PC-9 (cell line): Measurements from ENCODE around the gene AZGP1. TPM values are rescaled to one million over a fixed set of nuclear protein-coding genes. Genes with fewer than 3 reads are reported as not detected.
A peak's percentile ranks its signal among the peaks of the same experiment; 100 is the strongest.
"Not testable (repeated sequence)": the region's sequence is repeated elsewhere in the genome, so short reads cannot be mapped to it uniquely, and the experiment has no call there.

Experiments used
- BruUV-seq: library from RNA; stranded (reverse); fragments of 400-500 nt; replicated peaks from 2 replicates; lab custom pipeline; 2021; lab: Mats Ljungman, UMichigan
- CTCF ChIA-PET: fragments of 300-600 bp; sonication (Branson Sonifier 250); formaldehyde crosslinking; loops from one replicate; lab custom pipeline; 2022; ENCODE audit warnings: antibody characterized with exemption; lab: Charles Lee
- POLR2A ChIA-PET: fragments of 300-600 bp; sonication (Branson Sonifier 250); formaldehyde crosslinking; loops from one replicate; lab custom pipeline; 2022; ENCODE audit warnings: antibody characterized with exemption; ENCODE audit not compliant: unreplicated experiment; lab: Charles Lee
- DNase-seq, 2 experiments: peaks; one replicate each; pipeline versions ENCODE4 v3.0.0 to v3.0.0-alpha.2; 2015 to 2022; ENCODE audit warnings: mixed read lengths in 1 of 2
- H2AFZ ChIP-seq: fragments of 200-600 bp; sonication (generic); 2 replicates; pipeline ENCODE4 v1.8.1; 2017; ENCODE audit warnings: antibody characterized with exemption
- H3F3A ChIP-seq: fragments of 200-600 bp; sonication (generic); 2 replicates; pipeline ENCODE4 v1.8.1; 2017; ENCODE audit warnings: antibody characterized with exemption, mild to moderate bottlenecking, low read depth; ENCODE audit not compliant: insufficient read depth
- H3K27ac ChIP-seq: fragments of 200-600 bp; sonication (generic); 2 replicates; pipeline ENCODE4 v1.6.1; 2016; ENCODE audit warnings: mixed run types
- H3K27me3 ChIP-seq: fragments of 200-600 bp; sonication (generic); 2 replicates; pipeline ENCODE4 v1.6.1; 2016; ENCODE audit warnings: low read depth, mixed run types; ENCODE audit not compliant: insufficient read depth
- H3K36me3 ChIP-seq: fragments of 200-600 bp; sonication (generic); 2 replicates; pipeline ENCODE4 v1.6.1; 2016; ENCODE audit warnings: low read depth, mixed run types
- H3K4me1 ChIP-seq: fragments of 200-600 bp; sonication (generic); replicated peaks from 2 replicates; pipeline ENCODE4 v1.6.1; 2016; ENCODE audit warnings: mixed run types; ENCODE audit not compliant: insufficient read depth
- H3K4me2 ChIP-seq: fragments of 200-600 bp; sonication (generic); 2 replicates; pipeline ENCODE4 v1.6.1; 2017; ENCODE audit warnings: mixed run types
- H3K4me3 ChIP-seq: fragments of 200-600 bp; sonication (generic); 2 replicates; pipeline ENCODE4 v1.6.1; 2016; ENCODE audit warnings: mixed run types
- H3K79me2 ChIP-seq: fragments of 200-600 bp; sonication (generic); 2 replicates; pipeline ENCODE4 v1.6.1; 2017; ENCODE audit warnings: low read depth, mixed run types
- H3K9me2 ChIP-seq: fragments of 200-600 bp; sonication (generic); 2 replicates; pipeline ENCODE4 v1.8.1; 2017; ENCODE audit warnings: mild to moderate bottlenecking; ENCODE audit not compliant: insufficient read depth
- H3K9me3 ChIP-seq: fragments of 200-600 bp; sonication (generic); 2 replicates; pipeline ENCODE4 v1.8.1; 2016; ENCODE audit warnings: low read depth; ENCODE audit not compliant: insufficient read depth
- H4K20me1 ChIP-seq: fragments of 200-600 bp; sonication (generic); 2 replicates; pipeline ENCODE4 v1.8.1; 2017; ENCODE audit not compliant: insufficient read depth
- EZH2 ChIP-seq: fragments of 200-600 bp; sonication (generic); IDR thresholded peaks from 2 replicates; pipeline ENCODE4 v1.8.0; 2017; ENCODE audit warnings: antibody characterized with exemption, low read depth
- intact Hi-C: fragments of 100-400 bp; cut with micrococcal nuclease; formaldehyde crosslinking; loops from one replicate; pipeline ENCODE4 v1.10.0; 2022; ENCODE audit not compliant: unreplicated experiment
- total RNA-seq: library from RNA; stranded (reverse); gene quantifications from 2 replicates; pipeline ENCODE4 v1.2.3, GENCODE V29; 2021
- TF ChIP-seq, protein P1 (sequence below): fragments of 200-600 bp; sonication (generic); conservative IDR thresholded peaks from 2 replicates; pipeline ENCODE4 v1.6.1; 2017; ENCODE audit warnings: mixed run types, antibody characterized with exemption, mild to moderate bottlenecking, moderate library complexity

The AZGP1 gene
- total RNA-seq, 1 experiment from 2014 or later: not detected

GRCh38 chr7:100011516-100011915 lies 35.7 kb upstream of the AZGP1 start:
- no peak overlapping the region for H3K27ac ChIP-seq
- no peaks in the 10 kb centered on the region for H3K36me3 ChIP-seq
- ChIA-PET CTCF (no interaction called here), POLR2A (no interaction called here)
- H2AFZ ChIP-seq: no peak overlapping the region
- H3F3A ChIP-seq: peaks cover 9% of the 10 kb centered on the region; the same call in 1 of the 2 replicates
- no peaks in the 10 kb centered on the region for H3K9me2 ChIP-seq
- no peak for DNase-seq
- TF ChIP-seq, protein P1, sequence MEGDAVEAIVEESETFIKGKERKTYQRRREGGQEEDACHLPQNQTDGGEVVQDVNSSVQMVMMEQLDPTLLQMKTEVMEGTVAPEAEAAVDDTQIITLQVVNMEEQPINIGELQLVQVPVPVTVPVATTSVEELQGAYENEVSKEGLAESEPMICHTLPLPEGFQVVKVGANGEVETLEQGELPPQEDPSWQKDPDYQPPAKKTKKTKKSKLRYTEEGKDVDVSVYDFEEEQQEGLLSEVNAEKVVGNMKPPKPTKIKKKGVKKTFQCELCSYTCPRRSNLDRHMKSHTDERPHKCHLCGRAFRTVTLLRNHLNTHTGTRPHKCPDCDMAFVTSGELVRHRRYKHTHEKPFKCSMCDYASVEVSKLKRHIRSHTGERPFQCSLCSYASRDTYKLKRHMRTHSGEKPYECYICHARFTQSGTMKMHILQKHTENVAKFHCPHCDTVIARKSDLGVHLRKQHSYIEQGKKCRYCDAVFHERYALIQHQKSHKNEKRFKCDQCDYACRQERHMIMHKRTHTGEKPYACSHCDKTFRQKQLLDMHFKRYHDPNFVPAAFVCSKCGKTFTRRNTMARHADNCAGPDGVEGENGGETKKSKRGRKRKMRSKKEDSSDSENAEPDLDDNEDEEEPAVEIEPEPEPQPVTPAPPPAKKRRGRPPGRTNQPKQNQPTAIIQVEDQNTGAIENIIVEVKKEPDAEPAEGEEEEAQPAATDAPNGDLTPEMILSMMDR: no peak
- no peak for TF ChIP-seq EZH2
- H3K27me3 ChIP-seq: no peaks in the 10 kb centered on the region
- H3K4me1 ChIP-seq: peaks cover 9% of the 10 kb centered on the region
- H3K4me3 ChIP-seq: no peak overlapping the region
- no peak overlapping the region for H3K4me2 ChIP-seq
- H4K20me1 ChIP-seq: peaks cover 4% of the 10 kb centered on the region
- H3K9me3 ChIP-seq: no peaks in the 10 kb centered on the region
- no TSS peak for BruUV-seq
- intact Hi-C loops: no loop called here
- H3K79me2 ChIP-seq: peaks cover 11% of the 10 kb centered on the region

DNA sequence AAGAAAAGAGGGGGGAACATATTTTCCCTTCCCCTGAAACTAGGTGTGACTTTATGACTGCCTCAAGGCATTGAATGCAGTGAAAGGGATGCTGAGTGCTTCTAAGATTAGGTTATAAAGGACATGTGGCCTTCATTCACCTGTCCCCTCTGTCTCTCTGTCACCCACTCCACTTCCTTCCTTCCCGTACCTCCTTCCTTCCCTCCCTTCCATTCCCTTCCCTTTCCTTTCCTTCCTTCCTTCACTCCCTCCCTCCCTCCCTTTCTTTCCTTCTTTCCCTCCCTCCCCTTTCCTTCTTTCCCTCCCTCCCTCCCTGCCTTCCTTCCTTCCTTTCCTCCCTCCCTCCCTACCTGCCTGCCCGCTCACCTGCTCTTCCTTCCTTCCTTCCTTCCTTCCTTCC lies 35.1 kb upstream of the AZGP1 start:
- peaks cover 9% of the 10 kb centered on the region; the same call in 1 of the 2 replicates for H3F3A ChIP-seq
- ChIA-PET CTCF (no interaction called here), POLR2A (no interaction called here)
- H3K9me3 ChIP-seq: no peaks in the 10 kb centered on the region
- peaks cover 7% of the 10 kb centered on the region; the same call in 1 of the 2 replicates for H3K4me1 ChIP-seq
- DNase-seq: no peak
- TF ChIP-seq, protein P1: no peak
- no peak for TF ChIP-seq EZH2
- H3K4me2 ChIP-seq: no peak overlapping the region
- no peak overlapping the region for H2AFZ ChIP-seq
- no TSS peak for BruUV-seq
- H3K9me2 ChIP-seq: no peaks in the 10 kb centered on the region
- no peak overlapping the region for H3K4me3 ChIP-seq
- H3K27me3 ChIP-seq: no peaks in the 10 kb centered on the region
- peaks cover 5% of the 10 kb centered on the region for H3K79me2 ChIP-seq
- intact Hi-C loops: no loop called here
- H3K36me3 ChIP-seq: no peaks in the 10 kb centered on the region
- H4K20me1 ChIP-seq: no peaks in the 10 kb centered on the region; the same call in 1 of the 2 replicates
- H3K27ac ChIP-seq: no peak overlapping the region

- H3K36me3 ChIP-seq, H2AFZ ChIP-seq, CTCF ChIA-PET, DNase-seq, H3K79me2 ChIP-seq, H3K4me2 ChIP-seq, H3K4me3 ChIP-seq, H3K9me3 ChIP-seq, H3K27ac ChIP-seq, H3K4me1 ChIP-seq, POLR2A ChIA-PET, BruUV-seq, H3F3A ChIP-seq, intact Hi-C loops, H3K27me3 ChIP-seq, H3K9me2 ChIP-seq, H4K20me1 ChIP-seq: not testable (repeated sequence)
Measured at GRCh38 chr7:100009952-100010351, 34.1 kb upstream of the AZGP1 start.

DNA sequence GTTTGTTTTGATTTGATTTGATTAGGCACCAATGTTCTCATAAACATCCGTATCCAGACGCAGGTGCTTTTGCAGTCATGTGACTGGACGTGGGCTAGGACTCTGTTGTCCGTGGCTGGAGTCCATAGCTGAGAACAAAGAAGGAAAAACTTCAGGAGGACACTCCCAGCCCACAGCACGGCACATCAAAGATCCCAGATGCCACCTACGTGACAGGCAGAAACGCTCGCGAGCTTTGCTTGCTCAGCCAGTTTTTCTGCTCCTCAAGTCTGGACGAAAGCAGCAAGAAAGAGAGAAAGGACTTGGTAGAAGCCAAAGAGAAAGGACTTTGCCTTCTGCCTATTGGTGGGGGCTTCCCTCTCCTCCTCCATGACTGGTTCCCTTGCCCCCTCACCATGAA lies 32.7 kb upstream of the AZGP1 start:
- POLR2A ChIA-PET: interaction anchor here (0.5 kb wide), 1 partner anchor 399 kb away, joined by 3 read pairs; no protein-coding TSS in a partner anchor
- no peaks in the 10 kb centered on the region for H3K9me3 ChIP-seq
- CTCF ChIA-PET: interaction anchor here (1.3 kb wide), 1 partner anchor 14 kb away, joined by 4 read pairs; no protein-coding TSS in a partner anchor
- peaks cover 7% of the 10 kb centered on the region; the same call in 1 of the 2 replicates for H3K4me1 ChIP-seq
- H3K27me3 ChIP-seq: no peaks in the 10 kb centered on the region; the same call in none of the 2 replicates
- no peaks in the 10 kb centered on the region for H3K36me3 ChIP-seq
- H3F3A ChIP-seq: peaks cover 6% of the 10 kb centered on the region; the same call in 1 of the 2 replicates
- intact Hi-C loops: no loop called here
- H3K4me2 ChIP-seq: peak overlapping the region; percentile 68
- no TSS peak for BruUV-seq
- H2AFZ ChIP-seq: peak overlapping the region; percentile 79
- H3K9me2 ChIP-seq: no peaks in the 10 kb centered on the region
- H3K79me2 ChIP-seq: no peaks in the 10 kb centered on the region
- no peak overlapping the region for H3K27ac ChIP-seq
- H4K20me1 ChIP-seq: no peaks in the 10 kb centered on the region; the same call in 1 of the 2 replicates
- TF ChIP-seq, protein P1: no peak
- no peak for TF ChIP-seq EZH2
- H3K4me3 ChIP-seq: no peak overlapping the region; the same call in 1 of the 2 replicates
- DNase-seq: peak; percentile 42 to 53
